SK-N-SH treated with all-trans-retinoic acid at 6 μM for 48 hours (cell line): ENCODE results near the gene LRRC42.

Experiments used
- ARNTL ChIP-seq: fragments of 450-650 bp; formaldehyde crosslinking; IDR thresholded peaks from 2 replicates; pipeline ENCODE4 v1.5.0; 2020; ENCODE audit warnings: low read depth, mild to moderate bottlenecking, moderate library complexity, borderline replicate concordance
- CSRNP3 ChIP-seq: fragments of 250-450 bp; sonication (Bioruptor Pico); IDR thresholded peaks from 2 replicates; pipeline ENCODE4 v1.5.1; 2021; ENCODE audit warnings: mild to moderate bottlenecking, moderate library complexity
- OSR1 ChIP-seq: fragments of 250-450 bp; sonication (Bioruptor Pico); IDR thresholded peaks from 2 replicates; pipeline ENCODE4 v1.8.0; 2022; ENCODE audit warnings: moderate library complexity, mild to moderate bottlenecking, inconsistent platforms
- PATZ1 ChIP-seq: fragments of 250-450 bp; sonication (Bioruptor Pico); IDR thresholded peaks from 2 replicates; pipeline ENCODE4 v1.8.0; 2020; ENCODE audit warnings: mild to moderate bottlenecking, moderate library complexity, borderline replicate concordance
- POU6F1 ChIP-seq: fragments of 250-450 bp; sonication (Bioruptor Pico); IDR thresholded peaks from 2 replicates; pipeline ENCODE4 v1.8.0; 2021; ENCODE audit warnings: low read depth, mild to moderate bottlenecking, moderate library complexity, borderline replicate concordance
- RARB ChIP-seq: fragments of 250-450 bp; sonication (Bioruptor Pico); IDR thresholded peaks from 2 replicates; pipeline ENCODE4 v1.8.0; 2021; ENCODE audit warnings: mild to moderate bottlenecking, moderate library complexity
- SNAI2 ChIP-seq: fragments of 250-450 bp; sonication (Bioruptor Pico); IDR thresholded peaks from 2 replicates; pipeline ENCODE4 v1.5.0; 2020; ENCODE audit warnings: mild to moderate bottlenecking, moderate library complexity
- TCF4 ChIP-seq: fragments of 250-450 bp; sonication (Bioruptor Pico); IDR thresholded peaks from 2 replicates; pipeline ENCODE4 v1.8.0; 2021; ENCODE audit warnings: mild to moderate bottlenecking, moderate library complexity, borderline replicate concordance
- ZC3H10 ChIP-seq: fragments of 250-450 bp; sonication (Bioruptor Pico); IDR thresholded peaks from 2 replicates; pipeline ENCODE4 v1.5.1; 2021; ENCODE audit warnings: mild to moderate bottlenecking, moderate library complexity
- ZFP3 ChIP-seq: fragments of 250-450 bp; sonication (Bioruptor Pico); IDR thresholded peaks from 2 replicates; pipeline ENCODE4 v1.5.0; 2020; ENCODE audit warnings: mild to moderate bottlenecking, moderate library complexity
- ZNF565 ChIP-seq: fragments of 450-650 bp; formaldehyde crosslinking; conservative IDR thresholded peaks from 2 replicates; pipeline ENCODE4 v1.5.0; 2020; ENCODE audit warnings: low read depth, mild to moderate bottlenecking, moderate library complexity
- TF ChIP-seq, protein P1 (sequence below): fragments of 250-450 bp; sonication (Bioruptor Pico); IDR thresholded peaks from 2 replicates; pipeline ENCODE4 v1.5.1; 2020; ENCODE audit warnings: low read depth, mild to moderate bottlenecking, moderate library complexity

DNA sequence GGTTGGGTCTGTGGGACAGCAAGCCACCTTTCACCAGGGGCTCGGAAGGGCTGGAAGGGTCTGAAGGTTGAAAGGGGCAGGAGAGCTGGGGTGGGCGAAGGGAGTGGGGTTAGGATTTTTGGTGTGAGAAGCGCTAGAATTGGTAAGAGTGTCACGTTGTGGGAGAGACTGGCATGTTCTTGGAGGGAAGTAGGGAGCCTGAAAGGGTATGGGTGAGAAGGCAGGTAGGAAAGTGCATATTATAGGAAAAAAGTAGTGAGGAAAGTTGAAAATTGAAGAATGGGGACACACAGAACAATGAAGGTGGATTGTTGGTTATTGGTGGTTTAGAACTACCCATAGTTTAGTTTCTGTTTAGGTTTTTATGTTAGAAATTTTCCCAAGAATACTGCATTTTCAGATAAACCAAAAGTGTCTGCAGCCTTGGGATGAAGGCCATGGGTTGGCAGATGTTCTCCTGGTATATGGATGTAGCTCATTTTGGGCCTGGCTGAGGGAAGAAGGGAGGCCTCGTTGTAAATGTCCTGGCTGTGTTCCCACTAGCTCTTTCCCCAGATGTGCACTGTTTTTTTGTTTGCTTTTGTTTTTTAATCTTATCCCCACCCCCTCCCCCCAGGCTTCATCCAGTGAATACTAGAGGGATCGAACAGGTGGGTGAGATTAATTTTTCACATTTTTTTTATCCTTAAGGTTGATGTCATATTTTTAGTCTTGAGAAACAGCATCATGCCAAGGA is 1.2 kb downstream of the LRRC42 start:
- no peak for TF ChIP-seq SNAI2 (CRISPR knock-in tag)
- no peak for TF ChIP-seq PATZ1 (CRISPR knock-in tag)
- no peak for TF ChIP-seq ZNF565 (CRISPR knock-in tag)
- no peak for TF ChIP-seq TCF4 (CRISPR knock-in tag)
- TF ChIP-seq RARB (CRISPR knock-in tag): no peak
- TF ChIP-seq ZFP3 (CRISPR knock-in tag): no peak
- no peak for TF ChIP-seq ZC3H10
- no peak for TF ChIP-seq POU6F1 (CRISPR knock-in tag)
- no peak for TF ChIP-seq OSR1 (CRISPR knock-in tag)
- no peak for TF ChIP-seq CSRNP3
- no peak for TF ChIP-seq ARNTL (CRISPR knock-in tag)
- TF ChIP-seq, protein P1, sequence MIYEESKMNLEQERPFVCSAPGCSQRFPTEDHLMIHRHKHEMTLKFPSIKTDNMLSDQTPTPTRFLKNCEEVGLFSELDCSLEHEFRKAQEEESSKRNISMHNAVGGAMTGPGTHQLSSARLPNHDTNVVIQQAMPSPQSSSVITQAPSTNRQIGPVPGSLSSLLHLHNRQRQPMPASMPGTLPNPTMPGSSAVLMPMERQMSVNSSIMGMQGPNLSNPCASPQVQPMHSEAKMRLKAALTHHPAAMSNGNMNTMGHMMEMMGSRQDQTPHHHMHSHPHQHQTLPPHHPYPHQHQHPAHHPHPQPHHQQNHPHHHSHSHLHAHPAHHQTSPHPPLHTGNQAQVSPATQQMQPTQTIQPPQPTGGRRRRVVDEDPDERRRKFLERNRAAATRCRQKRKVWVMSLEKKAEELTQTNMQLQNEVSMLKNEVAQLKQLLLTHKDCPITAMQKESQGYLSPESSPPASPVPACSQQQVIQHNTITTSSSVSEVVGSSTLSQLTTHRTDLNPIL: no peak
